Stomach (tissue), 4 donors: ENCODE measurements around the gene CENPI.

Experiments used
- CTCF ChIP-seq, 7 experiments: fragments of 450-650 bp in 4 of 7; fragments of 200-600 bp in 3 of 7; sonication (generic) in 3 of 7; IDR thresholded peaks; one replicate each; pipeline ENCODE4 v1.5.1; 2016 to 2019; ENCODE audit warnings: antibody characterized with exemption in 7 of 7, control low read depth in 2 of 7, mild to moderate bottlenecking in 1 of 7
- EP300 ChIP-seq: sonication (generic); formaldehyde crosslinking; IDR thresholded peaks from one replicate; pipeline ENCODE4 v1.6.1; 2017; ENCODE audit warnings: antibody characterized with exemption

DNA sequence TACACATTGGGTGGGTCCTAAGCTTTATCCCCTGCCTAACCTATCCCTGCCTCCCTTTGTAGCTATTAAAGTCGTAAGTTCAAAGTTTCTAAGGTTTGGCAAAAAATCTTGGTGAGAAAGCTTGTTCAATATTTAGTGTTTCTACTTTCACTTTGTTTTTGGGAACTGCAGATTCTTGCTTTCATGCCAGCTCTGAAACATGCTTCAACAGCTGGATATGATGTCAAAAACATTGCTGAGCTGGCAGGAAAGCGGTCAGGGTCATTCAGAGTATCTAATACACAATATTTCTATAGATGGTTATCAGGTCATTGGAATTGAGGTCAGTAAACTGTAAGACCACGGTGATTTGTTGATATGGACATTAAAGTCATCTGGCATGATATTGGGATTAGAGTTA lies 19.7 kb downstream of the CENPI start:
- TF ChIP-seq CTCF (IDR thresholded peaks at IDR 0.05) (no peak), EP300 (no peak)
